Mucosa of rectum (tissue), 2 donors: Measurements from ENCODE around the gene DCAF4L1.

Source experiments
- H3K27ac ChIP-seq, 2 donors: one replicate each; pipeline ENCODE4 v1.7.0; 2013; ENCODE audit warnings: inconsistent platforms in 2 of 2, low read depth in 2 of 2, low read length in 2 of 2
- H3K27me3 ChIP-seq, 2 donors: one replicate each; pipeline ENCODE4 v1.7.0; 2013; ENCODE audit warnings: low read length in 2 of 2; ENCODE audit not compliant: control insufficient read depth in 2 of 2, insufficient read depth in 2 of 2
- H3K36me3 ChIP-seq, 2 donors: one replicate each; pipeline ENCODE4 v1.7.0; 2013; ENCODE audit warnings: low read length in 2 of 2; ENCODE audit not compliant: control insufficient read depth in 2 of 2, insufficient read depth in 2 of 2
- H3K4me1 ChIP-seq, 2 donors: one replicate each; pipeline ENCODE4 v1.7.0; 2013; ENCODE audit warnings: low read length in 2 of 2, mild to moderate bottlenecking in 1 of 2; ENCODE audit not compliant: control insufficient read depth in 2 of 2, insufficient read depth in 2 of 2
- H3K4me3 ChIP-seq, 2 donors: one replicate each; pipeline ENCODE4 v1.7.0; 2013; ENCODE audit warnings: low read length in 2 of 2
- H3K9ac ChIP-seq, 2 donors: one replicate each; pipeline ENCODE4 v1.7.0; 2013; ENCODE audit warnings: low read length in 2 of 2, low read depth in 1 of 2, mild to moderate bottlenecking in 1 of 2
- H3K9me3 ChIP-seq, 2 donors: one replicate each; pipeline ENCODE4 v1.7.0; 2013; ENCODE audit warnings: low read length in 2 of 2; ENCODE audit not compliant: control insufficient read depth in 2 of 2
- donor health status: healthy.
- donor health status: Normal muscosa, but diverticular disease.

DCAF4L1 gene

GRCh38 chr4:41982716-41983115 is 1.2 kb downstream of the DCAF4L1 start:
- no peak overlapping the region for H3K4me3 ChIP-seq
- no peak overlapping the region for H3K9ac ChIP-seq
- no peaks in the 10 kb centered on the region for H3K9me3 ChIP-seq

GRCh38 chr4:41985151-41985550 is 3.6 kb downstream of the DCAF4L1 start:
- no peak overlapping the region for H3K4me3 ChIP-seq
- H3K27ac ChIP-seq: no peak overlapping the region
- H3K36me3 ChIP-seq: no peaks in the 10 kb centered on the region
- H3K9ac ChIP-seq: no peak overlapping the region
- H3K4me1 ChIP-seq: peaks cover 0 to 4% of the 10 kb centered on the region in 2 donors
- H3K27me3 ChIP-seq: no peaks in the 10 kb centered on the region
- no peaks in the 10 kb centered on the region for H3K9me3 ChIP-seq

More at GRCh38 chr4:41982716-41983115, 1.2 kb downstream of the DCAF4L1 start:
- Histone ChIP-seq H3K27ac (no peak overlapping the region), H3K36me3 (no peaks in the 10 kb centered on the region), H3K27me3 (no peaks in the 10 kb centered on the region), H3K4me1 (no peaks in the 10 kb centered on the region)

GRCh38 chr4:41989994-41990364 is 8.4 kb downstream of the DCAF4L1 start:
- no peaks in the 10 kb centered on the region for H3K36me3 ChIP-seq
- H3K9me3 ChIP-seq: no peaks in the 10 kb centered on the region
- H3K4me3 ChIP-seq: peak overlapping the region; percentile 79 to 91
- no peaks in the 10 kb centered on the region for H3K27me3 ChIP-seq
- peak overlapping the region; percentile 25 to 43 for H3K27ac ChIP-seq
- peaks cover 7 to 16% of the 10 kb centered on the region in 2 donors for H3K4me1 ChIP-seq
- peak overlapping the region; percentile 81 to 91 for H3K9ac ChIP-seq

- Histone ChIP-seq H3K9me3 (no peaks in the 10 kb centered on the region), H3K4me1 (peaks cover 7 to 16% of the 10 kb centered on the region in 2 donors), H3K36me3 (no peaks in the 10 kb centered on the region), H3K27ac (peak within 1 kb of the TSS; percentile 69 to 70), H3K9ac (peak within 1 kb of the TSS; percentile 81 to 91), H3K27me3 (no peaks in the 10 kb centered on the region), H3K4me3 (peak within 1 kb of the TSS; percentile 79 to 91)
Measured at GRCh38 chr4:41990365-41991111, 9.0 kb downstream of the DCAF4L1 start, which contains the start of gene SLC30A9. SLC30A9 (plus strand) TSS chr4:41990530; CDS start chr4:41990652, 122 bp downstream.

GRCh38 chr4:41991916-41992767 is 10.6 kb downstream of the DCAF4L1 start:
- no peak overlapping the region for H3K27ac ChIP-seq
- no peak overlapping the region for H3K4me3 ChIP-seq
- H3K27me3 ChIP-seq: no peaks in the 10 kb centered on the region
- H3K9me3 ChIP-seq: no peaks in the 10 kb centered on the region
- H3K9ac ChIP-seq: no peak overlapping the region
- peaks cover 7 to 16% of the 10 kb centered on the region in 2 donors for H3K4me1 ChIP-seq
- no peaks in the 10 kb centered on the region for H3K36me3 ChIP-seq

- Histone ChIP-seq H3K27ac (no peak overlapping the region), H3K4me3 (no peak overlapping the region), H3K36me3 (no peaks in the 10 kb centered on the region), H3K9ac (no peak overlapping the region), H3K9me3 (no peaks in the 10 kb centered on the region), H3K27me3 (no peaks in the 10 kb centered on the region), H3K4me1 (peaks cover 7 to 16% of the 10 kb centered on the region in 2 donors)
Measured at GRCh38 chr4:41992967-41993857, 11.7 kb downstream of the DCAF4L1 start.

- Histone ChIP-seq H3K4me1 (peaks cover 7 to 15% of the 10 kb centered on the region in 2 donors), H3K4me3 (no peak overlapping the region)
Measured at GRCh38 chr4:41994461-41994985, 13.0 kb downstream of the DCAF4L1 start.

GRCh38 chr4:41998019-41998418 is 16.5 kb downstream of the DCAF4L1 start:
- Histone ChIP-seq H3K4me3 (no peak overlapping the region), H3K4me1 (no peaks in the 10 kb centered on the region), H3K36me3 (peaks cover 0 to 3% of the 10 kb centered on the region in 2 donors), H3K27me3 (no peaks in the 10 kb centered on the region), H3K9ac (no peak overlapping the region), H3K9me3 (no peaks in the 10 kb centered on the region), H3K27ac (no peak overlapping the region)

More at GRCh38 chr4:41994461-41994985, 13.0 kb downstream of the DCAF4L1 start:
- no peaks in the 10 kb centered on the region for H3K27me3 ChIP-seq
- H3K9me3 ChIP-seq: no peaks in the 10 kb centered on the region
- no peaks in the 10 kb centered on the region for H3K36me3 ChIP-seq
- H3K27ac ChIP-seq: no peak overlapping the region
- no peak overlapping the region for H3K9ac ChIP-seq

- no peak overlapping the region for H3K9ac ChIP-seq
- no peaks in the 10 kb centered on the region for H3K27me3 ChIP-seq
- no peaks in the 10 kb centered on the region for H3K9me3 ChIP-seq
- no peaks in the 10 kb centered on the region for H3K4me1 ChIP-seq
- no peak overlapping the region for H3K4me3 ChIP-seq
- H3K27ac ChIP-seq: no peak overlapping the region
- H3K36me3 ChIP-seq: peaks cover 0 to 6% of the 10 kb centered on the region in 2 donors
Measured at GRCh38 chr4:41999321-41999720, 17.8 kb downstream of the DCAF4L1 start.
